Left ventricle myocardium inferior (tissue), 1 donor: Measurements from ENCODE around the gene TCF3. TPM values are rescaled to one million over a fixed set of nuclear protein-coding genes. Genes with fewer than 3 reads are reported as not detected.
A peak's percentile ranks its signal among the peaks of the same experiment; 100 is the strongest.

Experiments
- DNase-seq: peaks from one replicate; pipeline ENCODE4 v3.0.0-alpha.2; 2020
- H3K27ac ChIP-seq: fragments of 200-600 bp; replicated peaks from 2 replicates; pipeline ENCODE4 v1.8.0; 2021
- H3K27me3 ChIP-seq: fragments of 200-600 bp; 2 replicates; pipeline ENCODE4 v1.8.0; 2021; ENCODE audit warnings: low read depth
- H3K36me3 ChIP-seq: fragments of 200-600 bp; 2 replicates; pipeline ENCODE4 v1.8.0; 2021
- H3K4me1 ChIP-seq: fragments of 200-600 bp; 2 replicates; pipeline ENCODE4 v1.8.0; 2021
- H3K4me3 ChIP-seq: fragments of 200-600 bp; 2 replicates; pipeline ENCODE4 v1.8.0; 2021; ENCODE audit warnings: mild to moderate bottlenecking, moderate library complexity
- H3K9me3 ChIP-seq: fragments of 200-600 bp; replicated peaks from 2 replicates; pipeline ENCODE4 v1.8.0; 2021
- CTCF ChIP-seq: fragments of 200-600 bp; IDR thresholded peaks from 2 replicates; pipeline ENCODE4 v1.8.0; 2021; ENCODE audit warnings: antibody characterized with exemption, mild to moderate bottlenecking, borderline replicate concordance
- intact Hi-C: fragments of 100-400 bp; cut with micrococcal nuclease; formaldehyde crosslinking; loops from one replicate; pipeline ENCODE4 v1.11.0; 2022
- total RNA-seq: library from RNA; stranded (reverse); fragmentation: NEBNext Ultra II Directional; extraction: Animal tissue kit (Norgen Biotek cat#: 25700); gene quantifications from one replicate; pipeline ENCODE4 v1.2.1, GENCODE V29; 2021
- donor health status: DM: no; HTN: yes; CAD: no; lungs with severe emphysema.

The TCF3 gene
- total RNA-seq, 1 donor from 2014 or later: 18.4 TPM

GRCh38 chr19:1591421-1592023 is 60.9 kb downstream of the TCF3 start:
- H3K9me3 ChIP-seq: no peaks in the 10 kb centered on the region
- peaks cover 30% of the 10 kb centered on the region for H3K4me1 ChIP-seq
- H3K4me3 ChIP-seq: peak overlapping the region; percentile 92
- H3K27me3 ChIP-seq: no peaks in the 10 kb centered on the region
- DNase-seq: no peak
- intact Hi-C loops: no loop called here
- TF ChIP-seq CTCF: no peak
- peak overlapping the region; percentile 99 for H3K27ac ChIP-seq
- H3K36me3 ChIP-seq: peaks cover 18% of the 10 kb centered on the region

- DNase-seq: no peak
- peaks cover 11% of the 10 kb centered on the region for H3K36me3 ChIP-seq
- intact Hi-C loops: no loop called here
- H3K4me1 ChIP-seq: peaks cover 30% of the 10 kb centered on the region
- H3K27me3 ChIP-seq: no peaks in the 10 kb centered on the region
- peak overlapping the region; percentile 99 for H3K27ac ChIP-seq
- H3K9me3 ChIP-seq: no peaks in the 10 kb centered on the region
- peak overlapping the region; percentile 92 for H3K4me3 ChIP-seq
- TF ChIP-seq CTCF: no peak
These were observed 61.6 kb downstream of the TCF3 start for GRCh38 chr19:1590641-1591397.

- Histone ChIP-seq H3K9me3 (no peaks in the 10 kb centered on the region), H3K27ac (no peak overlapping the region), H3K27me3 (no peaks in the 10 kb centered on the region), H3K4me3 (no peak overlapping the region), H3K36me3 (peaks cover 20% of the 10 kb centered on the region), H3K4me1 (peaks cover 23% of the 10 kb centered on the region)
- no peak for TF ChIP-seq CTCF
- intact Hi-C loops: no loop called here
- no peak for DNase-seq
These were observed 64.5 kb downstream of the TCF3 start for GRCh38 chr19:1587872-1588271.

- no peaks in the 10 kb centered on the region for H3K27me3 ChIP-seq
- no peaks in the 10 kb centered on the region for H3K9me3 ChIP-seq
- peaks cover 4% of the 10 kb centered on the region for H3K4me1 ChIP-seq
- no peak for TF ChIP-seq CTCF
- peaks cover 46% of the 10 kb centered on the region for H3K36me3 ChIP-seq
- intact Hi-C loops: no loop called here
- no peak for DNase-seq
- no peak overlapping the region for H3K27ac ChIP-seq
- no peak overlapping the region for H3K4me3 ChIP-seq
These were observed 67.2 kb downstream of the TCF3 start for GRCh38 chr19:1585243-1585580.

- Histone ChIP-seq H3K27me3 (no peaks in the 10 kb centered on the region), H3K4me1 (no peaks in the 10 kb centered on the region), H3K9me3 (no peaks in the 10 kb centered on the region), H3K4me3 (no peak overlapping the region), H3K36me3 (peaks cover 52% of the 10 kb centered on the region), H3K27ac (no peak overlapping the region)
- TF ChIP-seq CTCF: no peak
- DNase-seq: no peak
- intact Hi-C loops: no loop called here
These were observed 67.7 kb downstream of the TCF3 start for GRCh38 chr19:1584500-1585242.
